ENCODE results near the gene C7orf57. TPM values are rescaled to one million over a fixed set of nuclear protein-coding genes. Genes with fewer than 3 reads are reported as not detected.
A peak's percentile ranks its signal among the peaks of the same experiment; 100 is the strongest.
"Not testable (repeated sequence)": the region's sequence is repeated elsewhere in the genome, so short reads cannot be mapped to it uniquely, and the experiment has no call there.

Gene C7orf57
- polyA plus RNA-seq (ENCODE audit: insufficient read length in 4 of 4), result 1 to 10 TPM in 1 of 4 donors, under 1 TPM in 3; 0.68 to 1.4 (median 0.75) TPM

DNA sequence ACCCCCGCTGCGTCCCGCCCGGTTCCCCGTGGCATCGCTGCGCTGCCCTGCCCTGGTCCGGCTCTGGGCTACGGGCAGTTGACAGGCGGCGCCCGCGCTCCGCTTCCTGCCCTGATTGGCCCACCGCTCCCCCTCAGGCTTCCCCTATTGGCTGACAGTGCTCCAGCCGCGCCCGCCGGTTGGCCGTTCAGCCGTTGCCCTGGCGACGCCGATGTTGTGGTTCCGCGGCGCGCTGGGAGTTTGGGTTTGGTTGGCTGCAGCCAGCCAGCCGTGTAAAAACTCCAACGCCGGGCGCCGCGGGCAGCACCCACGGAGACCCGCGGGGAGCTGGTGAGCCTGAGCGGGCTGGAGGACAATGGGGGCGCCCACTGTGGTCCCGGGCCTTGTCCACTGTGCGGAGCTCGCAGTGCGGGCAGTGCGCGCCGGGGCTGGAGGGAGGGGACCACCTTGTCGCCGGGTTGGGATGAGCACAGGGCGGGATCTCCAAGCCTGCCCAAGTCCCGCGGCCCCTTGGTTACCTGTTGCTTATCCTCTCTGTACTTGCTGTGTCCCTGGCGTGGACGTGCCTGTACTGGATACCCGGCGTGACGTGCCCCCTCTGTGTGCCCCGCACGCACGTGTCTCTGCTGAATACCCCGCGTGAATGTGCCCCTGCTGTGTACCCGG lies at the start of gene C7orf57:
Gene C7orf57, plus strand, starts transcription at position 243 of the 666 bp plus-strand sequence. CDS start 766 bp downstream, outside the sequence.
- peak; percentile 45 to 82 (median 68) for DNase-seq (ENCODE audit: low read depth in 4 of 4, low spot score in 2 of 4)

DNA sequence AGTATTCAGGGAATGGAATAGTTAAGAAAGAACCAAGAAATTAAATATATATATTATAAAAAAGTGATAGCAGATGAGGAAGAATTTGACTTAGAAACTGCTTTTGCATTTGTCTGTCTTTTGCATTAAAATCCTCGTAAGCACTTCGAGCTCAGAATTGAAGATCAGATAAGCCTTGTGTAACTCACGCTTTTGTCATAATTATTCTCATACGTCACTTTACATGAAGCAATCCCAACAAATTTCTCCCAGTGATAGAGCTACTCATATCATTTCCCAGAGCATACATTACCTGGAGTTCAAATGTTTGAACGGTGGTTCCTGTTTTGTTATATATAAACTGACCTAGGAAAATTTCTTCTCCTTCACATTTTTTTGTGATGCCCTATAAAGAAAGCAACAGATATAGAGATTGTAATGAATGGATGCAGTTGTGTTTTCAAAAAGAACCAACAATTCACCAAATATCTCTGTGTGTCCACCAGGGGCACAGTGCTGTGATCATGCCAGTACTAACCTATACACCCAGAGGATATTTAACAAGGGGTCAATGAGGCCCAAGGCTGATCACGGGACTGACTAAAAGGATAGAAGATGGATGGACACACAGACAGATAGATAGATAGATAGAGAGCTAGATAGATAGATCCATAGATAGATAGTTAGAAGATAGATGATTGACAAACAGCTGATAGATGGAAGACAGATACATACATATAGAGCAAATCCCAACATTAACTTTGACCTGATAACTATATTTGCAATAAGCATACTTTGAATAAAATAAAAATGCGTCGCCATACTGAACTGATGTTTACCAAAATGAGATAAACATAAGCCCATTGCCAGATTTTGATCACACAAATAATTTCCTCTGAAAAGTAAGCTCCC lies 46.6 kb upstream of the C7orf57 start:
- DNase-seq (ENCODE audit: low read depth in 4 of 4, low spot score in 2 of 4), result no peak

DNA sequence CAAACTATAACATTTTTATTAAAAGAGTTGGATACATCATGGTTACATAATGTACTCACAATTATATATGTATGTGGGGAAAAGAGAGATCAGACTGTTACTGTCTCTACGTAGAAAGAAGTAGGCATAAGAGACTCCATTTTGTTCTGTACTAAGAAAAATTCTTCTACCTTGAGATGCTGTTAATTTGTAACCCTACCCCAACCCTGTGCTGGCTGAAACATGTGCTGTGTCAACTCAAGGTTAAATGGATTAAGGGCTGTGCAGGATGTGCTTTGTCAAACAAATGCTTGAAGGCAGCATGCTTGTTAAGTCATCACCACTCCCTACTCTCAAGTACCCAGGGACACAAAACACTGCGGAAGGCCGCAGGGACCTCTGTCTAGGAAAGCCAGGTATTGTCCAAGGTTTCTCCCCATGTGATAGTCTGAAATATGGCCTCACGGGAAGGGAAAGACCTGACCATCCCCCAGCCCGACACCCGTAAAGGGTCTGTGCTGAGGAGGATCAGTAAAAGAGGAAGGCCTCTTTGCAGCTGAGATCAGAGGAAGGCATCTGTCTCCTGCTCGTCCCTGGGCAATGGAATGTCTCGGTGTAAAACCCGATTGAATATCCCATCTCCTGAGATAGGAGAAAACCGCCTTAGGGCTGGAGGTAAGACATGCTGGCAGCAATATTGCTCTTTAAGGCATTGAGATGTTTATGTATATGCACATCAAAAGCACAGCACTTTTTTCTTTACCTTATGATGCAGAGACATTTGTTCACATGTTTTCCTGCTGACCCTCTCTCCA lies 45.5 kb upstream of the C7orf57 start:
- DNase-seq (ENCODE audit: low read depth in 4 of 4, low spot score in 2 of 4), result not testable (repeated sequence)

DNA sequence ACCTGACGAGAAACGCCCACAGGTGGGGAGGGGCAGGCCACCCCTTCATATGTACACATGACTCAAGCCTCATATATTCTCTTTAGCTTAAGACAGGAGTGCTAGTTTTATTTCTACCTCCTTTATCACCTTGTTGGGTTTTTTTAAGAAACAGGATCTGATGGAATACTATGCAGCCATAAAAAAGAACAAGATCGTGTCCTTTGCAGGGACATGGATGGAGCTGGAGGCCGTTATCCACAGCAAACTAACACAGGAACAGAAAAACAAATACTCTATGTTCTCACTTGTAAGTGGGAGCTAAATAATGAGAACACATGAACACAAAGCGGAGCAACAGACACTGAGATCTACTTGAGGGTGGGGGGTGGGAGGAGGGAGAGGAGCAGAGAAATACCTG lies 44.8 kb upstream of the C7orf57 start:
- DNase-seq (ENCODE audit: low read depth in 4 of 4, low spot score in 2 of 4), result no peak

DNA sequence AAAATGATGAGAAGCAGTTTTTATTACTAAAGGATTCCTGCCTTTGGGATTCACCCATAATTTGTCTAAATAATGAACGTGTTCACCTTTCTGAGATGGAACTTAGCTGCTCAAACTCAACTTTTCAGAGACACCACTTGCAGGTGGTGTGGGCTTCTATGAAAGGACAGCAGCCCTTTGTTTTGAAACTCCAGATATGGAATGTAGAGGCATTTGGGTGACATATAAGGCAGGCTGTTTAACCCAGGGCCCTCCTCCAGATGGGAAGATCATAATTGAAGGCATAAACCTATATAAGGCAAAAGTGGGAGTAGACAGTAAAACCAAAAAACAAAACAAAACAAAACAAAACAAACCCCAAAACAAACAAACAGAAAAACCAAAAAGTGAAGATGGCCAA lies 44.1 kb upstream of the C7orf57 start:
- no peak for DNase-seq (ENCODE audit: low read depth in 4 of 4, low spot score in 2 of 4)

DNA sequence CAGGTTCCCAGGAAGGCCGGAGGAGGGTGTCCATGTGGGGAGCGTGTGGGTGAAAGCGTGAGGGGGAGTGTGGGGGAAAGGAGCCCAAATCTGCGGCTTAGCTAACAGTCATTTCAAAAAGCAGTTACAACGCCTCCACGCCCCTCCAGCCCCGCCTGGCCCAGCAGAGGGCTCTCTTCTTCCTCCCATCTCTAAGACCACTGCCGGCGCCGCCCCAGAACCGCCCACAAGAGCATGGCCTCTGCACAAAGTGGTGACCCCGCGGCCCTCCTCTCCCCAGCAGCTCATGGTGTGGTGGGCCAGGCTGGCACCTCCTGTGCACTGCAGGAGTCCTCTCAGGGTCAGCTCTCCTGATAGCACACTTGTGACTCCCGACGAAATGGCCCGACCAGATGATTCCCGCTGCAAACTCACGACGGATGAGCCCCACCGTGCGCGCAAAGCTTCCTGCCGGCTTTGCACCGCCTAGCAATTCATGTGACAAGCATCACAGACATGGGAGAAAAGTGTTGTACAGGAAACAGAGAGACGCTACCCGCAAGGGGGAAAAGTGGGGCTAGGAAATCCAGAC lies 43.5 kb upstream of the C7orf57 start:
- peak in 3 of 4 donors; percentile 39 to 66 (median 58) for DNase-seq (ENCODE audit: low read depth in 4 of 4, low spot score in 2 of 4)

DNA sequence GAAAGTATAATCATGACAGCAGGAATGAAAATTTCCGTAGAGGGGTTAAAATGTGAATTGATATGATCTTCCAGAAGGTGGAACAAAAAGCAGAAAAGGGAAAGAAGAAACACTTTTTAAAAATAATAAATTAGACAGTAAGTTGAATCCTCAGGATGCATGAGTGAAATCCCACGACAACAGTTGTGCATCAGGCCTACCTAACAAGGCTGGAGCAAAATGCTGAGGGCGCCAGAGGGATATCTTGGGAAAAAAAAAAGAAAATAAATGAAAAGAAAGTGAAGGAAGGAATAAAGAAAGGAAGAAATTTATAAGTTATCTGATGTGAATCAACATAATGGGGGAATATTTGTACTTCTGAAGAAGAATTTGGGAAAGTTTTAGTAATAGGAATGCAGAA lies 42.9 kb upstream of the C7orf57 start:
- no peak for DNase-seq (ENCODE audit: low read depth in 4 of 4, low spot score in 2 of 4)

DNA sequence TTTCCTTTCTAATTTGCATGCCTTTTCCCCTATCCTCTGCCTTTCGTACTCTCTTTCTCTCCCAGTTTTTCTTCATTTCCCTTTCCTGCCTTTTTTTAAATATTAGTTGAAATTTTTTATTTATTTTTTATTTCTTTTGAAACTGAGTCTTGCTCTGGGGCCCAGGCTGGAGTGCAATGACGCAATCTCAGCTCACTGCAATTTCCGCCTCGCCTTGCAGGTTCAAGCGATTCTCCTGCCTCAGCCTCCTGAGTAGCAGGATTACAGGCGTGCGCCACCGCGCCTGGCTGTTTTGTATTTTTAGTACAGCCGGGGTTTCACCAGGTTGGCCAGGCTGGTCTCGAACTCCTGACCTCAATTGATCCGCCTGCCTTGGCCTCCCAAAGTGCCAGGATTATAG lies 35.9 kb upstream of the C7orf57 start:
- DNase-seq (ENCODE audit: low read depth in 4 of 4, low spot score in 2 of 4), result no peak

DNA sequence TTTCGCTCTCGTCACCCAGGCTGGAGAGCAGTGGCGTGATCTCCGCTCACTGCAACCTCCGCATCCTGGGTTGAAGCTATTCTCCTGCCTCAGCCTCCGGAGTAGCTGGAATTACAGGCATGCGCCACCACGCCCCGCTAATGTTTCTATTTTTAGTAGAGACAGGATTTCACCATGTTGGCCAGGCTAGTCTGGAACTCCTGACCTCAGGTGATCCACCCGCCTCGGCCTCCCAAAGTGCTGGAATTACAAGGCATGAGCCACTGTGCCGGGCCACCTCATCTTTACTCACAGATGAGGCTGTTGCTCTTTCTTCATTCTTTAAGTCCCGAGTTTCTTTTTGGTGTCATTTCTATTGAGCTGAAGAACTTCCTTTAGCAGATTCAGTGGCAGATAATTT lies 35.2 kb upstream of the C7orf57 start:
- not testable (repeated sequence) for DNase-seq (ENCODE audit: low read depth in 4 of 4, low spot score in 2 of 4)

DNA sequence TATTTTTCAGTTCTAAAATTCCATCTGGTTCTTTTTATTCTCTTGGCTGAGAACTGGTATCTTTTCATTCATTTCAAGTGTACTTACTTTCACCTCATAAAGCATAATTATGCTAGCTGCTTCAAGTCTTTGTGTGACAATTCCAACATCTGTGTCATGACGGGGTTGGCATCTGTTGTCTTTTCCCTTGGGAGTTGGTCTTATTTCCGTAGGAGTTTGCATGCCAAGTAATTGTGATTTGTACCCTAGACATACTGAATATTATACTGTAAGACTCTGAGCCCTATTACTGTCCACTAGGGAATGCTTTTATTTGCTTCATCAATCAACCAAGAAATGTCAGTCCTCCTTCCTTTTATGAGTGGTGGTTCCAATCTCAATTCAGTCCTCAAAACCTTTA lies 31.3 kb upstream of the C7orf57 start:
- no peak for DNase-seq (ENCODE audit: low read depth in 4 of 4, low spot score in 2 of 4)

DNA sequence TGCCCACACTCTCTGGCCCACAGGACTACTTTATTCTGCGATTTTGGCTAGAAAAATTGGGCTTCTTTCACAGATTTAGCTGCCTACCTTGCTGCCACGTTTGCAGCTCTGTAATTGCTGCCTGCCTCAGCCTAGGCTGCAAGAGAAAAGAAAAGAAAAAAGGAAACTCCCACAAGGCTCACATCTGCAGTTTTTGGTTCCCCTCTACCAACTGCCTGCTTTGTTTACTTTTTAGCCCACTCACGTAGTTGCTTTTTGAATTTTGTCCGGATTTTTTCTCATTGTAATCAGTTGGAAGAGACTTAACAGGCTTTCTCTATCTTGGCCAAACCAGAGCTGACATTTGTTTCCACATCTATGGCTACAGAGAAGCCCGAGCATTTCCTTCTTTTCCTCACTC lies 30.7 kb upstream of the C7orf57 start:
- DNase-seq (ENCODE audit: low read depth in 4 of 4, low spot score in 2 of 4), result no peak

DNA sequence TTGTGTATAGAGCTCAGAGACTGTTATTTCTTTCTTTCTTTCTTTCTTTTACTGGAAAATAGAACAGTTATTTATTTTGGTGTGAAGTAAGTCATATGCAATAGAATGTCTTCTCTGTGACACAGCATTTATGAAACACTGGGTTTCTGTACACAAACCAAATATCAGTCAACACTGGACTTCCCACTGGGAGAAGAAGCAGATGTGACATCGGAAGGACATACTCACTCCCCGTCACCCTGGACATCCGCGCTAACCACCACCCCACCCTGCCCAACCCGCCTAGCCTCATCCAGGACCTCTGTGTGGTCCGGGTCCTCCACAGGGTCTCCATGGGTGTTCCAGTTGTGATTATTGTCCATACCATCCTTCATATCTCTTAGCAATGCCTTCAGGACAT lies 28.5 kb upstream of the C7orf57 start:
- DNase-seq (ENCODE audit: low read depth in 4 of 4, low spot score in 2 of 4), result no peak

DNA sequence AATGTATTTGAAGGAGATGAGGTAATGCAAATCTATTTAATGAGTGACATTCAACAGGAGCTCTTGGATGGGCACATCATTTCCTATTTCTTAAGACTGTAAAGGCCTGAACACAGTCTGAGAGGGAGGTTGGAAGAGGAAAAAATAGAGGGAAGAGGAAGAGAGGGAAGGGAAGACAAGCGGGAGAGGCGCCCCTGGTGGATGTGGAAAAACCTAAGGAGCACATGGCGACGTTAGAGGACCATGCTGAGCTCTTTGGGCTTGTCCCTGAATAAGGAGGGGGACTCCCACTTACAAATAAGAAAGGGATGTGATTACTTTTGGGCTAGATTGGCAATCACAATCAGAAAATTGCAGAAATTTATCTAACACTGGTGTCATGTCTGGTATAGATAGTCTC lies 26.1 kb upstream of the C7orf57 start:
- DNase-seq (ENCODE audit: low read depth in 4 of 4, low spot score in 2 of 4), result no peak

DNA sequence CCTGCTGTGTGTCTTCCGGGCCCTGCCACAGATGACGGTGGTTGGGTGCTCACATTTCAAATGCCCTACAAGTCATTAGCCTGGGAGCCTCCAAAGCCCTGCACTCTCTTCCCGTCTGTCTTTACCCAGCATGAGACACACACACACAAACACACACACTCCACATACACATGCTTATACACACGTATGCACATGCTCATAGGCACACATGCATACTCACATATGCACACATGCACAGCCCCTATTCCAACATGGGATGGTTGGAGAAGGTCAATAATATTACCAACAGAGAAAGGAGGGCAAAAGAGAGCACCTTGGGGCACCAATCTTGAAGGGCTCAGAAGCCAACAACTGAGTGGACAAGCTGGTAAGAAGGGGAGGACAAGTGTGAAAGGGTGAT lies 25.4 kb upstream of the C7orf57 start:
- no peak for DNase-seq (ENCODE audit: low read depth in 4 of 4, low spot score in 2 of 4)

DNA sequence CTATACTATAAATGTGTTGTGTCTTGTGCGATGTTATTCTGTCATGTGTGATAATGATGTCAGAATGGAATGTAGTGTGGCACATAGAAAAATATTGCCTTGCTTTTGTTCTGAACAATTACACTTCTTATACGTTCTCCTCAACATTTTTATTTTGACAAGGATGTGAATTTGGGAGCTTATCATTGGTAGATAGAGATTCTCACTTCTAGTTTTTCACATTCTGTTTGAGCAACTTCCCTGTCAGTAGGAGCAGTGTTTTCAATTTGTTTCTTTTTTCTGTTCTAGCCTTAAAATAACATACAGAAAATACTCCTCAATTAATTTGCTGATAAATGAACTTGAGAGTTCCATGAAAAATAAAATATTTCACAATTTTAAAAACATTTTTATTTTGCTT lies 24.0 kb upstream of the C7orf57 start:
- DNase-seq (ENCODE audit: low read depth in 4 of 4, low spot score in 2 of 4), result no peak

DNA sequence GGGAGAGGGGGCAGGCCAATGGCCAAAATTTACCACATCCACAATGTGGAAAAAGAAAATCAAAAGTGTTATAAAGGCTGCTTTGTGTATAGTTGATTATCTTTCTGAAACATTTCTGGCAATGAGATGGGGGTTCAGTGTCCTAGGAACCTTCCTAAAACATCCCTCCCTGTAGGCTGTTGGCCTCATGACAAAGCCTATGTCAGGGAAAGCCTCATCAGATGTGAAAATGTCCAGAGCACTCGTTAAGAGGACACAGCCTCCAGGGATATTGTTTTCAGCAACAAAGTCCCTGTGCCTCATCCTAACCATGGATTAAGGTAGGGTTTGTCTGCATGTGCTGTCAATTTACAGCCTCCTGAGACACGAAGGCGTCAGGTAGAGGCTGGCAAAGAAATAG lies 23.4 kb upstream of the C7orf57 start:
- DNase-seq (ENCODE audit: low read depth in 4 of 4, low spot score in 2 of 4), result no peak

DNA sequence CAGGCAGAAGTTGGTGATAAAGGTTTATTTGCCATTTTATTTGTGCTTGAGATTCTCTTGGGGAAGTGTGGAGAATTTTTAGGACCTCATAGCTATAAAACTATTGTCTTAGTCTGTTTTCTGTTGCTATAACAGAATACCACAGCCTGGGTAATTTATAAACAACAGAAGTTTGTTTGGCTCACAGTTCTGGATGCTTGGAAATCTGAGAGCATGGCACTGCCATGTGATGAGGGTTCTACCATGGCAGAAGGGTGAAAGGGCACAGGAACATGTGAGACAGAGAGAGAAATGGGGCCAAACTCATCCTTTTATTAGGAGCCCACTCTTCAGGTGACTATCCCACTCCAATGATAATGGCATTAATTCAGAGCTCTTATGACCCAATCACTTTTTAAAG lies 18.7 kb upstream of the C7orf57 start:
- DNase-seq (ENCODE audit: low read depth in 4 of 4, low spot score in 2 of 4), result no peak

DNA sequence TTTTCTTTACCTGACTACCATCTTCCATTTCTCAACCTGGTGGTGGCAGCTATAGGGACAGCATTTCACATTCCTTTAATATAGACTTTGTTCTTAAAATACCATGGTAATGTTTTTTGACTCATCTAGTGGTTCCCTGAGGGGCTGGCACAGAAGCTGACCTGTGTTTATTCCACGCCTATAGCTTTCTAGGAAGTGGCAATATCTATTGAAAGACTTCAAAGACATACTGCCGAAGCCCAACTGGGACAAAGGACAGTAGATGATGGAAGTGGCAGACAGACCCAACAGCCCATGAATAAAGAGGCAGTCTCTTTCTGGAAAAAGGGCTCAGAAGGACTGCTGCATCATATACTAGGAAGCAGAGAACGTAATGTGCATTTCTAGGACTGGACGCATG lies 17.7 kb upstream of the C7orf57 start:
- DNase-seq (ENCODE audit: low read depth in 4 of 4, low spot score in 2 of 4), result no peak

DNA sequence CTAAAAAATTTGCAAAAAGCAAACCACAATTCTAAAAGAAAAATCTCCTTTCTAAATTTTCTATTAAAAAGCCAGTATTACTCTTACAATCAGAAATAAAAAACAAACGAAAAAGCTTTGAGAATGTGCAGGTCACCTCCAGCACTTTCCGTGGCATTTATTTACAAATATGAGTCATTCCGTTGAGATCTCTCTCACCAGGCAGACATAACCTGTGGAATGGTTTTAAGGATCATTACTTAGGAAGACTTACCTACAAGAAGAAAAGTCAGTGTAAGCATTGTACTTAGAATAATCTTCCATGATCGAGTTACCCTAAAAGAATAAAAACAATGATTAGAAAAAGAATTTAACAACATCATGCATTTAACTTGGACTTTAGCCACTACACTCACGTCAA lies 9.7 kb upstream of the C7orf57 start:
- DNase-seq (ENCODE audit: low read depth in 4 of 4, low spot score in 2 of 4), result no peak

DNA sequence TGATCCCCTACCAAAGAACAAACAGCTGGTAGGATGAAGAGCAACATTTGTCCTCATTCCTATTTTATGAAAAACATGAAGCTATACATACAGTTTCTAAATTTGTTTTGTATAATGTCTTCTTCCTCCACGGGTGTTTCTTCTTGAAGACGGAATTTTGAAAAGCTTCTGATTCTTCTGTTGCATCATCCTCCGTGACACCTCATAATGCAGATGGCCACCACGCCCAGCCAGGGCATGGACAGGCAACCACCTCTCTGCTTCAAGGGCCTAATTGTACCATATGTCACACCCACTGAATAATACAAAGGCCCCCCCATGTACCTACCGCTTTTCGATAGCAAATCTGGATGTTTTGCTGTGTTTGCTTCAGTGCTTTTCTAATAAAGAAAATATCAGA lies 6.4 kb upstream of the C7orf57 start, which contains the start of gene SUN3:
Gene SUN3, minus strand, starts transcription at position 170 of the 400 bp plus-strand sequence. Its CDS starts 169 bp downstream, at position 1.
- DNase-seq (ENCODE audit: low read depth in 4 of 4, low spot score in 2 of 4), result no peak

DNA sequence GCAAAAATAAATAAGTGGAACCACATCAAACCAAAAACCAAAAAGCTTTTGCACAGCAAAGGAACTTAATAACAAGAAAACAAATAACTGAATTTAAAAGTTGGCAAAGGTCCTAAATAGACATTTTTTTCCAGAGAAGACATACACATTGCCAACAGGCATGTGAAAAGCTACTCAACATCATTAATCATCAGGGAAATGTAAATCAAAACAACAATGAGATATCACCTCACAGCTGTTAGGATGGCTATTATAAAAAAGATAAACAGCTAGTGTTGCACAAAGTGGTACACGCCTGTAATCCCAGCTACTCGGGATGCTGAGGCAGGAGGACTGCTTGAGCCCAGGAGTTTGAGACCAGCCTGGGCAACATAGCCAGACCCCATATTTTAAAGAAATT lies 4.2 kb upstream of the C7orf57 start:
- DNase-seq (ENCODE audit: low read depth in 4 of 4, low spot score in 2 of 4), result no peak
